Coronary artery (tissue), 2 donors: Measurements from ENCODE around the gene RIMKLB.

Source experiments
- DNase-seq: peaks from one replicate; pipeline ENCODE4 v3.0.0-alpha.2; 2017; ENCODE audit warnings: low spot score
- H3K27ac ChIP-seq, 2 donors: fragments of 200-600 bp; sonication (generic); one replicate each; pipeline ENCODE4 v1.5.1; 2016 to 2019
- H3K4me3 ChIP-seq: fragments of 200-600 bp; sonication (generic); 2 replicates; pipeline ENCODE4 v1.5.1; 2016; ENCODE audit warnings: mild to moderate bottlenecking, moderate library complexity
- CTCF ChIP-seq: fragments of 200-600 bp; sonication (generic); IDR thresholded peaks from one replicate; pipeline ENCODE4 v1.5.1; 2019; ENCODE audit warnings: antibody characterized with exemption

Gene RIMKLB

GRCh38 chr12:8677362-8677761, 20.4 kb upstream of the RIMKLB start:
- DNase-seq: no peak
- no peak for TF ChIP-seq CTCF
- H3K4me3 ChIP-seq: no peak overlapping the region
- no peak overlapping the region for H3K27ac ChIP-seq

- no peak for TF ChIP-seq CTCF
- no peak for DNase-seq
- H3K27ac ChIP-seq: no peak overlapping the region
- no peak overlapping the region for H3K4me3 ChIP-seq
These were observed 19.1 kb upstream of the RIMKLB start for GRCh38 chr12:8678661-8679111.

- H3K27ac ChIP-seq: no peak overlapping the region
- no peak for DNase-seq
- no peak for TF ChIP-seq CTCF
These were observed 17.3 kb upstream of the RIMKLB start for GRCh38 chr12:8680533-8680932.

GRCh38 chr12:8681129-8681884, 16.5 kb upstream of the RIMKLB start:
- DNase-seq: no peak
- no peak overlapping the region for H3K4me3 ChIP-seq
- peak overlapping the region in 1 of 2 donors; percentile 24 for H3K27ac ChIP-seq
- TF ChIP-seq CTCF: no peak

More at GRCh38 chr12:8680533-8680932, 17.3 kb upstream of the RIMKLB start:
- no peak overlapping the region for H3K4me3 ChIP-seq

- H3K4me3 ChIP-seq: no peak overlapping the region
- DNase-seq: no peak
- no peak overlapping the region for H3K27ac ChIP-seq
- no peak for TF ChIP-seq CTCF
These were observed 12.7 kb upstream of the RIMKLB start for GRCh38 chr12:8685051-8685450.

GRCh38 chr12:8687846-8688601, 9.8 kb upstream of the RIMKLB start:
- Histone ChIP-seq H3K4me3 (peak overlapping the region; percentile 41), H3K27ac (peak overlapping the region; percentile 29 to 33)
- TF ChIP-seq CTCF: no peak
- peak; percentile 78 for DNase-seq
